ENCODE data around the gene OR52E8. TPM values are rescaled to one million over a fixed set of nuclear protein-coding genes. Genes with fewer than 3 reads are reported as not detected.

Gene OR52E8
- total RNA-seq, 4 donors from 2014 or later, result not detected

DNA sequence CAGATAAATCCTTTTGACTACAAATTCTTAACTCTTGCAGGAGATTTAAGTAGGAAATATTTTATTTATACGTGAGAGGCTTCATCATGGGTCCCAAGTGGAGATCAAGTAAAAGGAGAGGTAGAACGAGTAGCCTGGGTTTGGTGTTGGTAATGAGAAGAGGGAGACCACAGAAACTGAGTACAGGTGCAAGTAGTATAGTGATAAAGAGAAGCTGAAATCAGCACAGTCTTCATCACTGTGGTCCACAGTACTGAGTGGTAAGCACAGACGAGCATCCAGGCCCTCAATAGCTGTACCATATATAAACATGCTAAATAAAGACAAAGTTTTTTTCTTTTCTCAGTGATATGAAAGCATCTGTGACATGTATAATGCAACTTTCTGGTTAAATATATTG is 29.7 kb upstream of the OR52E8 start:
- Histone ChIP-seq H3K36me3 (no peaks in the 10 kb centered on the region), H3K4me3 (no peak overlapping the region), H3K27me3 (no peaks in the 10 kb centered on the region), H3K27ac (replicated peaks in 1 of 4) (no peak overlapping the region), H3K9me3 (no peaks in the 10 kb centered on the region), H3K4me1 (no peaks in the 10 kb centered on the region)
- TF ChIP-seq POLR2AphosphoS5 (IDR thresholded peaks at IDR 0.05) (no peak), POLR2A (IDR thresholded peaks at IDR 0.05; ENCODE audit: low read depth) (no peak), EP300 (IDR thresholded peaks at IDR 0.05) (no peak)
- TF ChIP-seq, protein P1, sequence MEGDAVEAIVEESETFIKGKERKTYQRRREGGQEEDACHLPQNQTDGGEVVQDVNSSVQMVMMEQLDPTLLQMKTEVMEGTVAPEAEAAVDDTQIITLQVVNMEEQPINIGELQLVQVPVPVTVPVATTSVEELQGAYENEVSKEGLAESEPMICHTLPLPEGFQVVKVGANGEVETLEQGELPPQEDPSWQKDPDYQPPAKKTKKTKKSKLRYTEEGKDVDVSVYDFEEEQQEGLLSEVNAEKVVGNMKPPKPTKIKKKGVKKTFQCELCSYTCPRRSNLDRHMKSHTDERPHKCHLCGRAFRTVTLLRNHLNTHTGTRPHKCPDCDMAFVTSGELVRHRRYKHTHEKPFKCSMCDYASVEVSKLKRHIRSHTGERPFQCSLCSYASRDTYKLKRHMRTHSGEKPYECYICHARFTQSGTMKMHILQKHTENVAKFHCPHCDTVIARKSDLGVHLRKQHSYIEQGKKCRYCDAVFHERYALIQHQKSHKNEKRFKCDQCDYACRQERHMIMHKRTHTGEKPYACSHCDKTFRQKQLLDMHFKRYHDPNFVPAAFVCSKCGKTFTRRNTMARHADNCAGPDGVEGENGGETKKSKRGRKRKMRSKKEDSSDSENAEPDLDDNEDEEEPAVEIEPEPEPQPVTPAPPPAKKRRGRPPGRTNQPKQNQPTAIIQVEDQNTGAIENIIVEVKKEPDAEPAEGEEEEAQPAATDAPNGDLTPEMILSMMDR (IDR thresholded peaks at IDR 0.05), result no peak
- no peak for DNase-seq (ENCODE audit: extremely low spot score)
- intact Hi-C loops (cut with DNase I), result no loop called here
- WGBS, result 69% methylated on average over 3 of the region's 3 CpGs

DNA sequence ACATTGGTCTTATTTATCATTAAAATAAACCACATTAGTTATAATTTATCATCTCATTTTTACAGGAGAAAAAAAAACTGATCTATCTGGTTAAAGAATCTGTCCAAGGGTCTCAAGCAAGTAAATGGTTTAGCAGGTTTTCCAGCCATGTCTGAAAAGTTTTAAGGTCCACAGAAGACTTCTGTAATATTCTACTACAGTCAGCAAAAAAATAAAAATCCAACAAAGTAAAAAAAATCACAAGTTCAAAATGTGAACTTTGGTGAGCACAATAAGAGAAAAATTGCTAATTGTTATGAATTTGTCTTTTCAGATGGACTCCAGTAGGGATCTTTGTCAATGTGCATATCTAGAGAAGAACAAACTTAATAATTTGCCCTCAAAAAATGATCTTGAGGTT is 24.3 kb upstream of the OR52E8 start:
- no peaks in the 10 kb centered on the region for H3K27me3 ChIP-seq
- no peaks in the 10 kb centered on the region for H3K36me3 ChIP-seq
- H3K9me3 ChIP-seq, result no peaks in the 10 kb centered on the region
- no peak overlapping the region for H3K4me3 ChIP-seq
- no peak for TF ChIP-seq POLR2AphosphoS5 (IDR thresholded peaks at IDR 0.05)
- TF ChIP-seq EP300 (IDR thresholded peaks at IDR 0.05), result no peak
- no peak for TF ChIP-seq POLR2A (IDR thresholded peaks at IDR 0.05; ENCODE audit: low read depth)
- TF ChIP-seq, protein P1 (IDR thresholded peaks at IDR 0.05), result no peak
- no peaks in the 10 kb centered on the region for H3K4me1 ChIP-seq
- no peak for DNase-seq (ENCODE audit: extremely low spot score)
- intact Hi-C loops (cut with DNase I), result no loop called here
- no peak overlapping the region for H3K27ac ChIP-seq (replicated peaks in 1 of 4)

DNA sequence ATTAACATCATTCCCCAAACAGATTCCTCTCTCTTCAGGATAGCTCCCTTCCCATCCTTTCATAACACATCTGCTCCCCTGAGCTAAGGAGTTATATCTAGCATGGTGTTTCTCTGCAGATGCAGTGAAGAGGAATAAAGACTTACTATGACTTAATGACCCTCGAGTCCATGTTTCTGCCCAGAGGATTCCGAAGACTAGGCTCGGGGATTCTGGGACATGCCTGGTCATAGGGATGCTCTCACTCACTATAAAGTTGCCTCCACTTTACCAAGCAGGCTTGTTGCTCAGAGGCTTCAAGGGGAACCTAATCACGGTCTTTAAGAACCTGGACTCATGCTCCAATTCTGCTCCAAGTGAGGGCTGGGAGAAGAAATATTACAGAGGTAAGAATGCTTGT is 22.8 kb upstream of the OR52E8 start, which contains the start of gene OR52E4:
Gene OR52E4, plus strand, starts transcription at position 301 of the 400 bp plus-strand sequence. CDS start 3,664 bp downstream, outside the sequence.
- 79% methylated on average over 4 of the region's 4 CpGs for WGBS
- Histone ChIP-seq H3K27me3 (no peaks in the 10 kb centered on the region), H3K9me3 (no peaks in the 10 kb centered on the region), H3K4me3 (no peak within 1 kb of the TSS), H3K27ac (replicated peaks in 1 of 4) (no peak within 1 kb of the TSS), H3K36me3 (no peaks in the 10 kb centered on the region), H3K4me1 (no peaks in the 10 kb centered on the region)
- no peak for DNase-seq (ENCODE audit: extremely low spot score)
- intact Hi-C loops (cut with DNase I), result no loop called here
- TF ChIP-seq EP300 (IDR thresholded peaks at IDR 0.05), result no peak
- TF ChIP-seq POLR2A (IDR thresholded peaks at IDR 0.05; ENCODE audit: low read depth), result no peak
- TF ChIP-seq POLR2AphosphoS5 (IDR thresholded peaks at IDR 0.05), result no peak
- TF ChIP-seq, protein P1 (IDR thresholded peaks at IDR 0.05), result no peak

DNA sequence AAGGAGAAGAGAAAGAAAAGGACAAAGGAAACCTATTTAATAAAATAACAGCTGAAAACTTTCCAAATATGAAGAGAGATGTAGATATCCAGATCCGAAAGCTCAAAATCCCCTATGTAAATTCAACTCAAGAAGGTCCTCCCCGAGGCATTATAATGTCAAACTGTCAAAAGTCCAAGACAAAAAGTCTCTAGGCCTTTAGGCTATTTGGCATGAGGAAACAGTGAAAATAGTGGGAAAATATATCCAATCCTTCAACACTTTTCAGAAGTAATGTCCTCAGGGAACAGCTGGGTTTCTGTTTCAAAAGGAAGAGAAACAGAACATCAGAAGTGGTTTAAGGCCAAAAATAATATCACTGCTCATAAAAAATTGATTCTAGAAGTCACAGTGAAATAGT is 21.1 kb upstream of the OR52E8 start:
- no peak for DNase-seq (ENCODE audit: extremely low spot score)
- Histone ChIP-seq H3K27ac (replicated peaks in 1 of 4) (no peak overlapping the region), H3K9me3 (no peaks in the 10 kb centered on the region), H3K36me3 (no peaks in the 10 kb centered on the region), H3K4me1 (no peaks in the 10 kb centered on the region), H3K4me3 (no peak overlapping the region), H3K27me3 (no peaks in the 10 kb centered on the region)
- no peak for TF ChIP-seq POLR2AphosphoS5 (IDR thresholded peaks at IDR 0.05)
- TF ChIP-seq, protein P1 (IDR thresholded peaks at IDR 0.05), result no peak
- no peak for TF ChIP-seq EP300 (IDR thresholded peaks at IDR 0.05)
- TF ChIP-seq POLR2A (IDR thresholded peaks at IDR 0.05; ENCODE audit: low read depth), result no peak
- intact Hi-C loops (cut with DNase I), result no loop called here
- WGBS, result 28% methylated on average over 2 of the region's 2 CpGs

DNA sequence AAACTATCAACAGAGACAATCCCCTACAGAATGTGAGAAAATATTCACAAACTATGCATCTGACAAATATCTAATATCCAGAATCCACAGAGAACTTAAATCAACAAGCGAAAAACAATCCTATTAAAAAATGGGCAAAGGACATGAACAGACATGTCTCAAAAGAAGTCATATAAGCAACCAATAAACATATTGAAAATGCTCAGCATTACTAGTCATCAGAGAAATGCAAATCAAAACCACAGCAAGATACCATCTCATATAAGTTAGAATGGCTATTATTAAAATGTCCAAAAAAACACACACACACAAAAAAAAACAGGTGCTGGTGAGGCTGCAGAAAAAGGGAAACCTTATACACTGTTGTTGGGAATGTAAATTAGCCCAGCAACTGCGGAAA is 8.3 kb upstream of the OR52E8 start:
- H3K27ac ChIP-seq (replicated peaks in 1 of 4), result no peak overlapping the region
- TF ChIP-seq EP300 (IDR thresholded peaks at IDR 0.05) (no peak), POLR2A (IDR thresholded peaks at IDR 0.05; ENCODE audit: low read depth) (no peak), POLR2AphosphoS5 (IDR thresholded peaks at IDR 0.05) (no peak)
- TF ChIP-seq, protein P1 (IDR thresholded peaks at IDR 0.05), result no peak
- no peaks in the 10 kb centered on the region for H3K36me3 ChIP-seq
- no peaks in the 10 kb centered on the region for H3K27me3 ChIP-seq
- H3K4me1 ChIP-seq, result no peaks in the 10 kb centered on the region
- no peaks in the 10 kb centered on the region for H3K9me3 ChIP-seq
- DNase-seq (ENCODE audit: extremely low spot score), result no peak
- intact Hi-C loops (cut with DNase I), result no loop called here
- WGBS, result 83% methylated on average over 2 of the region's 2 CpGs
- H3K4me3 ChIP-seq, result no peak overlapping the region
